Muscle of arm (tissue), 12 donors: ENCODE results near the gene RASSF4. TPM values are rescaled to one million over a fixed set of nuclear protein-coding genes. Genes with fewer than 3 reads are reported as not detected.
A peak's percentile ranks its signal among the peaks of the same experiment; 100 is the strongest.

Experiments used
- DNase-seq: peaks from one replicate; pipeline ENCODE4 v3.0.0-alpha.2; 2013
- polyA plus RNA-seq, 12 donors: library from polyadenylated mRNA; unstranded; fragments of 120-200 nt; gene quantifications; one replicate each; pipeline ENCODE4 v1.2.1, GENCODE V29; 2013; ENCODE audit not compliant: insufficient read length in 12 of 12

RASSF4 gene
- polyA plus RNA-seq, 12 donors, result 47.9 to 120 (median 68.5) TPM; not detected in 1

DNA sequence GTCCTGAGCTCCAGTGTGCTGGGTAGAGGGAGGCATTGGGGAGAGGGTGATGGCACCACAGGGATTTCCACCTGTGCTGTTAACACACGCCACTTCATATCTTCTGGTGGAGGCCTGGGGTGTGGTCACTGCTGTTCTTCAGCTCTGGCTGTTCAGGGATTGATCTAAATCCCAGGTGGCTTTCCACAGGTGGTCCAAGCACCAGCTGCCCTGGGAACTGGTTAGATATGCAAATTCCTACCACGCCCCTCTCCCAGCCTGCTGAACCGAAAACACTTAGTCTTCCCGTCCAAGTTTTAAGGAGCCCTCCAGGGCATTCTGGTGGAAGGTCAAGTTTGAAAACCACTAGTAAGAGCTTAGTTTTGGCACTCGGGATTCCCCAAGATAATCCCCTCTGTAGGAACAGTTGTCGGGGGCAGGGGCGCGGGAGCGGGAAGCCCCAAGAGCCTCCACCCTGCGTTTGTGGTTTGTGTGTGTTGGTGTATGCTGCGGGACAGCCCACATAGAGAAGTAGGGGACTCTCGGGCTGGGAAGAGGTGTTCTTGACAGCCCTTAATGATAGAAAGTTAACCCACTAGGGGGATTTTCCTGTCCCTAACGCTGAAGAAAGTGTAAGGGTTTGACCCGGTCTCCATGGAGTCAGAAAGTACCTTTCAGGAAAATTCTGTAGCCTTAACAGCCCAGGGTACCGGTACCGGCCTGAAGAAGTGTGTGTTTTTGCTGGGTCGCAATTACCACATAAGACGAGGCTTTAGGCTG lies 13.9 kb downstream of the RASSF4 start:
- DNase-seq, result no peak

DNA sequence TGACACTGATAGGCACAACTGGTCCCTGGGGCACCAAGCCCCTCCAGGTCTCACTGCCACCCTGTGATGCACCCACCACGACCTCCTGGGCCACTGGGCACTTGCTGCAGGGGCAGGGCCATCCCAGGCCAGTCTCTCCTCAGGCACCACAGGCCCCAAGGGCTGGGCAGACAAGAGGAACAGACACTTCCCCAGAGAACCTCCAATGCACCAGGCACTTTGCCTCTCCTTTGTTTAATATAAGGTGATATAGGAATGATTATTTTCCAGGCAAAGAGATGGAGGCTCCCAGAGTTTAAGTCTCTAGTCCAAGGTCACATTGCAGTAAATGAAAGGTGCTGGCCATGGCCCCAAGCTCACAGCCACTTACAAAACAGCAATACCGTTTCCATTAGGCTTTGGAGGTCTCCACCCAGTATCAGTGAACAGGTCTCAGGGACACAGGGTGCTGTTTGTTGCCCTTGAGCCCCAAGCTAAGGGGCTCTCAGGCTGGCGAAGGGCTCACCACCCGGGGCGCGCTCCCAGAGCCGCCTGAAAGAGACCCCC lies 14.6 kb downstream of the RASSF4 start:
- no peak for DNase-seq

DNA sequence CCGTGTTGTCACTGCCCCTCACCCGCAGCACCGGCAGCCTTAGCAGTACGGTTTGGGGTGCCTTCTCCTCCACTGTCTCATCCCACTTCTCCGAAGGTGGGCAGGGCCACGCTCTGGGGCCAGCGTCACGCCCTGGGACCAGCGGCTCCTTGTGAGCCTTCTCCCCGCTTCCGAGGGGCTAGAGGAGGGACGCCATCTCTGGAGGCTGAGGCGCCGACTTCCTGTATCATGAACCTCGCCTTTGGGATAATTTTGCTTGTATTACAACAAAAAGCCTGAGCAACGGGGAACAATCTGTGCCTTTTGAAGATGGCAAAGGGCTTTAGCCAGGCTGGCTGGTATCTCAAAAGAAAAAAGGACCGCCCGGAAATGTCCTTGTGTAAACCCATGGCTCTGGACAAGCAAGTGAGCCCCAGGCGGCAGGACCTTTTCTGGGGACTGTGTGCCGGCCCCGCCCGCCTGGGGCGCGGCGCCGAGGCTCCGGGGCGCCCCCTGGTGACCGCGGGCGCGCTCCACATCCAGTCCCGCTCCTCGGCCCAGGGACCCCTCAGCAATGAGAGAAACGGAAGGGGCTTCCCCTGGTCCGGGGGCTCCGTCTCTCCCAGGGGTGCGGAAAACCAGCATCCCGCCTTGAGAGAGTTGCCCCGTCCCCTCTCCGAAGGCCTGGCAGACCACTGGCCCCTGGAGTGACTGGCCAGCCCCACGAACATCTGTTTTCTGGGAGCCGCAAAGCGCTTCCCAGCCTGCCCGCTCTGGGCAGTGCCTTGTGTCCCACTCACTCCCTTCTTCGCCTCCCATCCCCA lies 15.2 kb downstream of the RASSF4 start:
- peak; percentile 54 for DNase-seq

GRCh38 chr10:44975431-44976331 lies 16.1 kb downstream of the RASSF4 start:
- DNase-seq, result no peak

DNA sequence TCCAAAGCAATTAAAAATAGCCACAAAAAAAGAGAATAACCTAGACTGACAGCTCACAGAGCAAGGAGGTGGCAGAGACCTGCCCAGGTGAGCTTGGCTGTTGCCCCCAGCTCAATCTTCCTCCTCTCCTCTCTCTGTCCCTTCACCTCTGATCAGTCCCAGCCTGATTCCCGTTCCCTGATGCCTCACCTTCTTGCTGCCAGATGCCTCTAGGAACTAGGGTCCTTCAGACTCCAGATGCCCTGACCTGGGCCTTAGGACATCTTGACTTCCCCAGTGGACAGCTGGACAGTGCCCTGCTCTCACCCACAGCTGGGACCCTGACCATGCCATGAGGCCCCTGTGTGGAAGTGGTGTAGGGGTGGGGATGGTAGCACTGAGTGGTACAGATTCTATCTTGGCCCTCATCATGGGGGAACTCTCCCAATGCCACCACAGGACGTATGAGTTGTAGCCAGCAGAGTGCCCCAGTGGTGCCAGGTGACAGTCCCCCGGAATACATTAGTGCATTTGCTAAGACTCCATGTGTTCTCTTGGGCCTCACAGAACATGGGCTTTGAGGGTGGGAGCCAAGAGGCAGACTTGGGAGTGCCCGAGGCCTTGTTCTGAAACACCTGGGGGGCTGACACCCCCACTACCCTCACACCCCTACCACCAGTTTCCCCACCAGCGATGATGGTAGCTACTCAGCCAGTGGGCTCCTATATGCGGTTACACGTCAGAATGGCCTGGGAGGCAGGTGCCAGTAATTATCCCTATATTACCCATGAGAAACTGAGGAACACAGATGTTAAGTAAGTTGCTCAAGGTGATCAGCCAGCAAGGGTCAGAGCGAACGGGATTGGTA lies 17.0 kb downstream of the RASSF4 start:
- DNase-seq, result no peak

GRCh38 chr10:44977287-44978212 lies 17.9 kb downstream of the RASSF4 start:
- no peak for DNase-seq

DNA sequence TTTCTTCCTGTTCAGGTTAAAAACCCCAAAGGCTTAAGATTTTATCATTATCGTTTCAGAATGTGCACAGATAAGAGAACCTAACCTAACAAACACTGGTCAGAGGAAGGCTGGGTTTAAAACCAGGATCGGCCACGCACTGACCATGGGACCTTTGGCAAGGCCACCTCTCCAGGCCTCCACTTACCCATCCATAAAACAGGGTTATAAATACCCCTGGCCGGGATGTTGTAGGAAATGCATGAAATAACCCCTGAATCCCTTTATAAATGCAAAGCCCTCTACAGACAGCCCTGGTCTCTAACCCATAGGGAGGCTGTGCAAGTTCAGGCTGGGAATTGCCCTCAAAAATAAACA lies 18.6 kb downstream of the RASSF4 start:
- DNase-seq, result no peak

GRCh38 chr10:44978570-44979280 lies 19.1 kb downstream of the RASSF4 start, which contains the start of gene DEPP1:
Gene DEPP1, minus strand, starts transcription at chr10:44978809. Its CDS starts 779 bp downstream, at chr10:44978030.
- DNase-seq, result peak; percentile 85

GRCh38 chr10:44979281-44980191 lies 19.9 kb downstream of the RASSF4 start:
- no peak for DNase-seq

DNA sequence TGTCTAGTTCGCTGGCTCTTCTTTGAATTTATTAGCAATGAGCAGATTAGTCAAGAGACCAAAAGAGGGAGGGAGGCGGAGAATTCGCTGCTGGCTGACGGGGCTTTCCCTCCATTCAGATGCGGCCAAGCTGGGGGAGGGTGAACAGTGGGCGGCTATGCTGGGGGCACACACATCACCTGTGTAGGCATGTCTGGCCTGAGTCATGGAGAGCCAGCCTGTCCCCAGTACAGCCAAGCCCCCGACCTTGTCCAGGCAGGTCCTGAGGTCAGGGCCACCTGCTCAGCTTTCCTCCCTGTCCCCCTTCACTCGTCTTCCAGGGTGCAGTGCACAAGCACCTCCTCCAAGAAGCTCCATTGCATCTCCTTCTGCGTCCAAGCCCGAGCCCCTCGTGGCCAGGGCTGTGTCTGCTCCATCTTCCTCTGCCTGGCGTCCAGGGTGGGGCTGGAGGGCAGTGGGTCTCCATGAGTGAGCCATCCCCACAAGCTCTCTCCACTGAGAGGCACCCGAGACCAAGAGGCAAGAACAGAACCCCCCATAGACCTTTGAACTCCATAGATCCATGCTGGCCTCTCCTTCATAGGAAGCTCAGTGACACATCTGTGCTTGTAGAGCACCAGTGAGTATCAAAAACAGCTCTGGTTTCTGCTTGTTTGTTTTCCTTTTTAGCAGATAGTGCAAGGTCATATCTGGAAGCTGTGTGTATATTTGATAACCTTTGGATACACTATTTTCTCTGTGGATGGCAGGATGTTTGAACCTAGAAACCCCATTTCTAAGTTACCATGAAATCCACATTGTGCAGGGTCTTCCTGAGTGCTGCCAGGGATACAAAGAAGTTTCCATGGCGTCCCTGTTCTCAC lies 20.9 kb downstream of the RASSF4 start:
- no peak for DNase-seq

DNA sequence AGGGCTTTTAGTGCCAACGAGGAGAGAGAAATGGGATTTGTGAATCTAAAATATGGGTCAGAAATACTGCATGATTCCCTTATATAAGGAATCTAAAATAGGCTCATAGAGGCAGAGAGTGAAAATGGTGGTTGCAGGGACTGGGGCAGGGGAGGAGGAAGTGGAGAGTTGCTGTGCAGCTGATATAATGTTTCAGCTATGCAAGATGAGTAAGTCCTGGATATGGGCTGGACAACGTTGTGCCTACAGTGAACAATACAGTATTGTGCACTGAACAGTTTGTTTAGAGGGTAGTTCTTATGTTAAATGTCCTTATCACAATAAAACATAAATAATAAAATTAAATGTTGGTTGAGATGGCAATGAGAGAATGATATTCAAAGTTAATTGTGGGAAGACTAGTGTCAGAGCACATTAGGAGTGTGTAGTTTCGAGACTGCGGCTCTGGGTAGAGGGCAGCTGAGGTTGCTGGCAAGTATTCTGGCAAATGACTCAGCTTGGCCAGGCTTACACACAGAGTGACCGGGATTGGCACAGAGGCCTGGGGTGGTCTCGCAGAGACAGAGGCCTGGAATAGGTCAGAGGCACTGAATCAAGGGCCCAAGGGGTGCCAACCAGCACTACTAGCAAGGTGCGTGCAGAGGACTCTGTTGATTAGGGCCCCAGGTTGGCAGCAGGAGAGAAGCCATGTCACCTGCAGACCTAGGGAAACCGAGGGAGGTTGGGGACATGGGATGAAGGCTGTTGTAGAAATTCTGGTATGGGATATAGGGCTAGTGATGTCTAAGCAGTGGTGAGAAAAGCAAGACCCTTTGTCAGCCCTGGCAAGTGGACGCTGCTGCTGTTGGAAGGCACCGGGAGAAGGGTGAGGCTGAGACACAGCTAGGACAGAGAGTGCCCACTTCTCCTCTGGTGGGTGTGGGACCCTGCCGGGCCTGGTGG lies 21.8 kb downstream of the RASSF4 start:
- DNase-seq, result no peak

GRCh38 chr10:44982114-44982460 lies 22.5 kb downstream of the RASSF4 start:
- no peak for DNase-seq

GRCh38 chr10:44982496-44982895 lies 22.9 kb downstream of the RASSF4 start:
- DNase-seq, result no peak

DNA sequence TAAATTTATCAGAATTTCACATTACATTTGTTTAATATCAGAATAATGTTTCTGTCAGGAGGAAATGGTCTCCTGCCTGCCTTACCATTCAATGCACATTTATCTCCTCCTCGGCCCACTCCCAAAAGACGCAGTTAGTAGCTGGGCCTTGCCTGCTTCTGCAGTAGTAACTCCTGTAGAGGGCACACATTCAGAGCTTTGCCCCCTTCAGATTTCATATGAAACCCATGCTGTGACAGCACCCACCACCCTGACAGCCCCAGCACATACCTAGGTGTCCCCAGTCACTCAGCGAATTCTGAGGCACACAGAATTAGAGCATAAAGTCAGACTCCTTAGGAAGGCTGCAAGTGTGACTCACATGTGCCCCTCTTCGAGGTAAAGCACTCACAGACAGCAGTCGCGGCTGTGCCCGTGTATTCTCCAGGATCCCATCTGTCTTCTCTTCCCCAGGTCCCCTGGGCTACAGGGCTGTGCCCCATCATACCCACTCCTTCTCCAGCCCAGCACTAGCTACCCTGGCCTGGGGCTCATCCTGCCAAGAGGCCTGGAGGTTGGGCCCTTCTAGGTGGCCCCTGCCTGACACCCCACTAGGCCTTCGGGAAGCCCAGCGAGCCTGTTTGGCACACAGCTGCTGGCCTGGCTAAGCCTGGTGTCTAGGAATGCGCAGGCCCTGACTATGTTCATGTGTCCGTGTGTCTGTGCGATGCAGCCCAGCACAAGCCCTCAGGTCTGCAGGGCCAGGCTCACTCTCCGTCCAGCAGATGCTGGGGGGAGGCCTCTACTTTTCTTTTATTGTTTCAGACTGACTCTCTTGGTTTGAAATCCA lies 23.7 kb downstream of the RASSF4 start:
- DNase-seq, result no peak

GRCh38 chr10:44983895-44984278 lies 24.3 kb downstream of the RASSF4 start:
- DNase-seq, result no peak
